Endothelial cell of umbilical vein (primary cell): ENCODE data around the gene AIM2. TPM values are rescaled to one million over a fixed set of nuclear protein-coding genes. Genes with fewer than 3 reads are reported as not detected.

ENCODE experiments used
- BruUV-seq: library from RNA; stranded (reverse); fragments of 400-500 nt; replicated peaks from 2 replicates; lab custom pipeline; 2021; lab: Mats Ljungman, UMichigan
- CTCF ChIA-PET: fragments of 300-600, 350-600 bp; sonication (Branson Sonifier 250); formaldehyde crosslinking; loops from one replicate; lab custom pipeline; 2021; ENCODE audit warnings: antibody characterized with exemption, inconsistent platforms; lab: Charles Lee
- POLR2A ChIA-PET: fragments of 300-600, 350-600 bp; sonication (Branson Sonifier 250); formaldehyde crosslinking; loops from one replicate; lab custom pipeline; 2021; ENCODE audit warnings: antibody characterized with exemption, inconsistent platforms; lab: Charles Lee
- DNase-seq: peaks from one replicate; pipeline ENCODE4 v3.0.0-alpha.2; 2011; ENCODE audit warnings: low read depth, low spot score
- FAIRE-seq: peaks from 2 replicates; lab custom pipeline; 2011; peaks lifted over from hg19 to GRCh38; lab: Jason Lieb, UNC
- H2AFZ ChIP-seq: 2 replicates; pipeline ENCODE4 v1.6.0; 2012; ENCODE audit warnings: low read depth, low read length, control low read depth, inconsistent platforms
- H3K27ac ChIP-seq: 2 replicates; pipeline ENCODE4 v1.5.1; 2011; ENCODE audit warnings: low read depth, mild to moderate bottlenecking, control low read depth, low read length, moderate library complexity; ENCODE audit not compliant: insufficient read depth
- H3K27me3 ChIP-seq, 2 experiments: 2 replicates each; pipeline versions ENCODE4 v1.6.0 to v1.6.1; 2011; ENCODE audit warnings: low read length in 2 of 2, mixed read lengths in 1 of 2; ENCODE audit not compliant: control insufficient read depth in 2 of 2, insufficient read depth in 2 of 2
- H3K36me3 ChIP-seq, 2 experiments: 2 replicates in 1 of 2; 3 replicates in 1 of 2; pipeline ENCODE4 v1.5.1; 2011; ENCODE audit warnings: low read length in 2 of 2, mild to moderate bottlenecking in 1 of 2, moderate library complexity in 1 of 2; ENCODE audit not compliant: control insufficient read depth in 2 of 2, insufficient read depth in 2 of 2; ENCODE audit errors: extremely low read depth in 1 of 2
- H3K4me1 ChIP-seq: 3 replicates; pipeline ENCODE4 v1.5.1; 2011; ENCODE audit warnings: mild to moderate bottlenecking, low read length; ENCODE audit not compliant: control insufficient read depth, insufficient read depth; ENCODE audit errors: extremely low read depth
- H3K4me2 ChIP-seq: 2 replicates; pipeline ENCODE4 v1.6.1; 2011; ENCODE audit warnings: low read length, control low read depth, mixed read lengths; ENCODE audit not compliant: insufficient read depth
- H3K4me3 ChIP-seq, 3 experiments: fragments of 200-600 bp in 1 of 3; sonication (generic), shearing (Covaris generic) in 1 of 3; replicated peaks in 1 of 3; 2 replicates each; pipeline ENCODE4 v1.5.1; 2011 to 2016; ENCODE audit warnings: control low read depth in 3 of 3, low read length in 3 of 3, mild to moderate bottlenecking in 2 of 3, inconsistent platforms in 1 of 3, low read depth in 1 of 3, moderate library complexity in 1 of 3; ENCODE audit not compliant: insufficient read depth in 1 of 3
- H3K79me2 ChIP-seq: 2 replicates; pipeline ENCODE4 v1.6.0; 2012; ENCODE audit warnings: low read length, inconsistent platforms; ENCODE audit not compliant: control insufficient read depth, insufficient read depth
- H3K9ac ChIP-seq: replicated peaks from 2 replicates; pipeline ENCODE3; 2011; ENCODE audit warnings: low read length, control low read depth; ENCODE audit not compliant: insufficient read depth; ENCODE audit errors: extremely low read depth
- H3K9me1 ChIP-seq: replicated peaks from 3 replicates; pipeline ENCODE4 v1.6.0; 2011; ENCODE audit warnings: mild to moderate bottlenecking, low read length; ENCODE audit not compliant: control insufficient read depth, insufficient read depth; ENCODE audit errors: extremely low read depth
- H3K9me3 ChIP-seq: replicated peaks from 2 replicates; pipeline ENCODE4 v1.5.1; 2012; ENCODE audit warnings: low read length, inconsistent platforms; ENCODE audit not compliant: control insufficient read depth, insufficient read depth
- H4K20me1 ChIP-seq: replicated peaks from 2 replicates; pipeline ENCODE3; 2011; ENCODE audit warnings: mild to moderate bottlenecking, low read length; ENCODE audit not compliant: control insufficient read depth, insufficient read depth; ENCODE audit errors: extremely low read depth
- CTCF ChIP-seq, 2 donors: IDR thresholded peaks; 1 replicate in 1 of 2; 2 replicates in 1 of 2; pipeline ENCODE4 v1.5.1; 2011; ENCODE audit warnings: low read length in 2 of 2, mild to moderate bottlenecking in 2 of 2, moderate library complexity in 2 of 2, control low read depth in 1 of 2, inconsistent platforms in 1 of 2, low read depth in 1 of 2; ENCODE audit not compliant: insufficient read depth in 1 of 2; ENCODE audit errors: extremely low read depth in 1 of 2
- EZH2 ChIP-seq: IDR thresholded peaks from 2 replicates; pipeline ENCODE4 v1.6.1; 2012; ENCODE audit warnings: borderline replicate concordance, low read depth, mild to moderate bottlenecking, moderate library complexity, low read length, inconsistent platforms; ENCODE audit not compliant: severe bottlenecking
- FOS ChIP-seq: IDR thresholded peaks from 2 replicates; pipeline ENCODE4 v1.6.1; 2011; ENCODE audit warnings: mild to moderate bottlenecking, low read length, moderate library complexity, borderline replicate concordance; ENCODE audit not compliant: insufficient read depth
- GATA2 ChIP-seq: IDR thresholded peaks from 2 replicates; pipeline ENCODE4 v1.7.0; 2011; ENCODE audit warnings: low read depth, mild to moderate bottlenecking, moderate library complexity, mixed read lengths, low read length; ENCODE audit not compliant: insufficient read length, insufficient read depth
- JUN ChIP-seq: IDR thresholded peaks from 2 replicates; pipeline ENCODE4 v1.6.1; 2011; ENCODE audit warnings: borderline replicate concordance, low read depth; ENCODE audit not compliant: insufficient read length, insufficient read depth
- MYC ChIP-seq: IDR thresholded peaks from one replicate; pipeline ENCODE4 v1.6.1; 2011; ENCODE audit warnings: mild to moderate bottlenecking, low read depth, low read length
- POLR2A ChIP-seq: IDR thresholded peaks from 2 replicates; pipeline ENCODE4 v1.6.1; 2012; ENCODE audit warnings: low read depth, mild to moderate bottlenecking, control low read depth, low read length
- POLR2AphosphoS5 ChIP-seq: IDR thresholded peaks from 2 replicates; pipeline ENCODE4 v1.6.1; 2012; ENCODE audit warnings: low read depth, mild to moderate bottlenecking, control low read depth, low read length, moderate library complexity; ENCODE audit not compliant: insufficient read depth
- dilution Hi-C: fragments of 300-500 bp; cut with MboI; formaldehyde crosslinking; loops from one replicate; pipeline ENCODE4 v1.15.0; 2019; ENCODE audit warnings: low sequenced_read_pairs; ENCODE audit not compliant: extremely low pct_ligation_motif_present
- intact Hi-C: fragments of 100-400 bp; cut with micrococcal nuclease; formaldehyde crosslinking; loops from one replicate; pipeline ENCODE4 v1.10.0; 2022
- polyA plus RNA-seq, 4 experiments: library from polyadenylated mRNA; depleted of rRNA in 3 of 4; stranded (reverse) in 3 of 4; unstranded in 1 of 4; fragments of >200 nt; gene quantifications; 2 replicates each; pipeline versions ENCODE4 v1.2.1 to v1.2.3, GENCODE V29; 2011 to 2012; ENCODE audit warnings: missing spikeins in 1 of 4
- total RNA-seq: library from RNA; stranded (reverse); gene quantifications from 2 replicates; pipeline ENCODE4 v1.2.3, GENCODE V29; 2021
- TF ChIP-seq, protein P1 (sequence below): IDR thresholded peaks from 2 replicates; pipeline ENCODE4 v1.6.1; 2011; ENCODE audit not compliant: insufficient read depth, insufficient read length

Gene AIM2
- total and polyA plus RNA-seq, 2 donors (not counting 3 experiments of a cell fraction or from before 2014, with no cell fraction given): not detected

GRCh38 chr1:159084867-159085266 lies 8.3 kb upstream of the AIM2 start:
- Histone ChIP-seq H3K36me3 (no peaks in the 10 kb centered on the region), H2AFZ (no peak overlapping the region), H4K20me1 (no peaks in the 10 kb centered on the region), H3K4me3 (no peak overlapping the region), H3K27ac (no peak overlapping the region), H3K9ac (no peak overlapping the region), H3K79me2 (no peaks in the 10 kb centered on the region), H3K4me1 (peaks cover 12% of the 10 kb centered on the region), H3K4me2 (no peak overlapping the region), H3K27me3 (peaks cover 4 to 16% of the 10 kb centered on the region in 2 experiments), H3K9me1 (no peaks in the 10 kb centered on the region), H3K9me3 (no peaks in the 10 kb centered on the region)
- TF ChIP-seq MYC (no peak), JUN (no peak), EZH2 (no peak), GATA2 (no peak), FOS (no peak), POLR2A (no peak), POLR2AphosphoS5 (no peak), CTCF (IDR thresholded peaks at IDR 0.05; ENCODE audit: extremely low read depth in 1 of 2, insufficient read depth in 1 of 2, low read depth in 1 of 2, low read length in 2 of 2) (no peak)
- TF ChIP-seq, protein P1, sequence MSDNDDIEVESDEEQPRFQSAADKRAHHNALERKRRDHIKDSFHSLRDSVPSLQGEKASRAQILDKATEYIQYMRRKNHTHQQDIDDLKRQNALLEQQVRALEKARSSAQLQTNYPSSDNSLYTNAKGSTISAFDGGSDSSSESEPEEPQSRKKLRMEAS: no peak
- BruUV-seq: no TSS peak
- ChIA-PET CTCF (no interaction called here), POLR2A (no interaction called here)
- no peak for FAIRE-seq
- intact Hi-C loops: no loop called here
- DNase-seq: no peak
- dilution Hi-C loops: no loop called here
